Measurements from ENCODE around the gene NFIA.

NFIA gene

DNA sequence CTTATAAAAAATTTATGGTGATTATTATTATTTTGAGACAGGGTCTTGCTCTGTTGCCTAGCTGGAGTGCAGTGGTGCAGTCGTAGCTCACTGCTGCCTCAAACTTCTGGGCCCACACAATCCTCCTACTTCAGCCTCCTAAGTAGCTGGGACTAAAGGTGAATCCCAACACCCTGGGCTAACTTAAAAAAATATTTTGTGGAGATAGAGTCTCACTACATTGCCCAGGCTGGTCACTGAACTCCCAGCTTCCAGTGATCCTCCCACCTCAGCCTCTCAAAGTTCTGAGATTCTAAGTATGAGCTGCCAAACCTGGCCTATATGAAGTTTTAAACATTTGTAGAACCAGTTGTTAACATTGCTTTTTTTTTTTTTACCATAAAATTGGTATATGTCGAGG is 18.2 kb downstream of the NFIA start:
- no peak for FAIRE-seq

DNA sequence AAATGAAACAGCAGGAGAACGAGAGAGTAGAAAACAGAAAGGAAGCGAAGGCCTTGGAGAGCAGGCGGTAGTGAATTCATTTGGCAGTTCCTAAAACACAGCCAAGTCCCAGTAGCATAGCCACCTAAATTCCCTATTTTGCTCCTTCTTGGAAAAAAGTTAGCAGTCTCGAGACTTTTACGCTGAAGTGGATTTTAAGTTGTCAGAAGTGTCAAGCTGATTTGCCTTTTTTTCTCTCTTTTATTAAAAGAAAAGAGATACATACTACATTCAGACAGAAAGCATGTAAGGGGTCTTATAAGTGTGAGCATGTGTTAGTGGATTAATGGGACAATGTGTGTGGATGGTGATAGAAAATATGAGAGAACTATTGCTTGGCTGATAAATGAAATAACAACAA is 19.2 kb downstream of the NFIA start:
- DNase-seq (ENCODE audit: low spot score), result no peak
- no peak for FAIRE-seq

More for the DNA sequence above, 18.2 kb downstream of the NFIA start:
- no peak for DNase-seq (ENCODE audit: low spot score)

DNA sequence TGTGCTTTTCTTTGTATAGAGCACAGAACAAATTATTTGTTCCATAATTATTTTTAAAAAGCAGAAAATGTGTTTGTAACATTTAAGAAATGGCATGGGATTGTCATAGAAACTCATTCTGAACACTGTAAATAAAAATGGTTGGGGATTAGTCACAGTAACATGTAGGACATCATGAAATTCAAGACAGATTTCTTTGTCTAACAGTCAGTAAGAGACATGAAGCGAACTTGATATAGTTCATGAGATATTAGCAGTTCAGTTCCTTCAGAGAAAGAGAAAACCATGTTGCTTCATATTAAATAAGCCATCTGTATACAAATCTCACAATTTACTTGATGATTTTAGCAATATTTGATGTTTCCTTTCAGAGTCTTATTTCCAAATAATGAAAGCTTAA is 19.7 kb downstream of the NFIA start:
- no peak for DNase-seq (ENCODE audit: low spot score)
- no peak for FAIRE-seq

DNA sequence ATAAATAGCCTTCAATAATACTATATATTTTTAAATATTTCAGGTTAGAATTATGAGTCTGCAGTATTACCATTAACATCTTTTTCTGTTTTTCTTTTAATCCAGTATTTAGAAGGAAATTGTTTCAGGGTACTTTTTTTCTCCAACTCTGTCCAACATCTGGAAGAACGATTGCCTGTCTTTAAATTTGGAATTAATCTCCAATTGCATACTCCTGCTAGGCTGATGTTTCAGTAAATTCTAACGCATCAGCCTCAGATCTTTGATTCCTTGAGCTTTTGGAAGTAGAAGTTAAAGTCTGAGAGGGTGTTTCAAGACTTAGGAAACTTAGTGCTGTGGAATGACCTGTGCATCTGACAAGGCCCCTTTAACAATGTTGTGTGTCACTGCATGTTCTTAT is 20.3 kb downstream of the NFIA start:
- DNase-seq (ENCODE audit: low spot score) (no peak), FAIRE-seq (no peak)

DNA sequence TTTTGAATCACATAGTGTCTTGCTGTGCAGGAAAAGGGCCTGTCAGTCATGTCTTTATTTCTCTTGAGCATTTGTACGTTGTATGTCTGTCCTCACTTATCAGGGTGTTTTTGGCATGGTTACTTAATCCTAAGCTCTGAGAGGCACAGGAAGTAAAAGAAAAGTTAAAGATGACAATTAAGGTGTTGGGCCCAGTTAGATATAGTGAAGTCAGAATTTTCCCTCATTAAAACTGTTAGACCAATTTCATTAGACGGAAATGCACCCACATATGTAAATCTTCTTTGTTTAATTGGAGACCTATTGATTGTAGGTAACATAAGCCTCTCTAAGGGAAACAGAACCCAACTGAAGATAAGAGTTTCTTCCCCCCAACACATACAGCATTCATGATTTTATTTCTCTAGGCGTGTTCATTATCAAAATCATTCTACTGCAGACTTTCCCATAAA is 21.9 kb downstream of the NFIA start:
- FAIRE-seq, result no peak
- DNase-seq (ENCODE audit: low spot score), result no peak

DNA sequence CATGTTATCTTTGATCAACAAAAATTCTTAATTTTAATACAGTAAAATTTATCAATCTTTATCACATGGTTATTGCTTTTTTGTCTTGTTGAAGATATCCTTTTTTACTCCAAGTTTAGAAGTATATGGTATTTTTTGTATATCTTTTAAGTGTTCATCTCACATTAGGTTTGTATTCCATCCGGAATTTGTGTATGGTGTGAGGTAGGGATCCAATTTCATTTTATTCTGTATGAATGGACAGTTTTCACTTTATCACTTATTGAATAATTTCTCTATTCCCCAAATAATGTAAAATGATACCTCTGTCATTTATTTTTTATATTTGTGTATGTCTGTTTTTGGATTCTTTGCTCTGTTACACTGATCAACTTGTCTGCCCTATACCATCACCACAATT is 25.3 kb downstream of the NFIA start:
- DNase-seq (ENCODE audit: low spot score) (no peak), FAIRE-seq (no peak)

DNA sequence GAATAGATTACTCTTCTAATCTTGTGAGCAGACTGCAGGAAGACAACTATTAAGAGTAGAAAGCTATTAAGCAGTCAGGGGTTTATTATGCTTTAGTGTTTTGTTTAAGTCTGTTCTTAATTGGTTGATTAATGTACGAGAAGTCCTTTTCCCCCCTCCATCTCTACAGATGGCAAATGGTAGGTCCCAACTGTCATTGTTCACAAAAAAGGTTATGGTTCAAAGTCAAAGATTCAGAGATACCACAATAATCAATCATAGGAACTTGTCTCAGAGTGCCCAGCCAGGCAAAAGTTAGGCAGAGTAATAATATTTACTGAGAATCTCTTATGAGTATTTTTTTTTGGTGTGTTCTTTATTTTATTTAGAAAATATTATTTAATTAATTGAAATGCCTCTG is 26.8 kb downstream of the NFIA start:
- DNase-seq (ENCODE audit: low spot score) (no peak), FAIRE-seq (no peak)

DNA sequence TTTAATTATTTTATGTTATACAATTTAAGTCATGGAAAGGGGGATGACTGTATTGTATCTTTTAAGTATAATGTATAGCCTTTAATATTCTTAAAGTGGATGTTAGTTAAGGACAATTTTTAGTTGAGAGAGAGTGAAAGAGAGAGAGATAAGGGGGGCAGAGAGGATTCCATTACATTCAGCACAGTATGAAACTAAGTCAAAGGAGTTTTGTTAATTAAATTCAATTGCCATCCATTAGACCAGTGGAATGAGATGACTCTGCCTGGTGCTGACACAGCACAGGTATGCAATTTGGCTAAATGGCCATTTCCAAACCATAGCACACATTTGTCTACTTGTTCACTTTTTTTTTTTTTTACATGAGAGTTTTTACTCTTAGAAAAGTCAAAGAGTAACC is 27.5 kb downstream of the NFIA start:
- no peak for DNase-seq (ENCODE audit: low spot score)

DNA sequence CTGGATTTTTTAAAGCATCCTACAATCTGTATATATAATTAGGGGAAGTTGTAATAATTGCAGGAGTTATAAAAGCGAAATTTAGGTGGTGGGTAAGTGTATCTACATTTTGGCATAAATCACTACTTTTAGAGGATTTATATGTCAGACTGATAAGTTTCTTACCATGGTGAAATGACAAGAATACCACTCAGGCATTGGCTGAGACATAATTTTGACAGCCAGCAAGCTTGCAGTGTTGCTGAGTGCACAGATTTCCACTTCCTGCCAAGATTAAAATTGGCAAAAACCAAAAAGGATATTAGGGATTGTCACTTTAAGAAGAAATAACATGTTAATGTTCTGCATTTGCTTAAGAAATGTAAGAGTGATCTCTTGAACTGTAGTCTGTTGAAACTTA is 28.2 kb downstream of the NFIA start:
- DNase-seq (ENCODE audit: low spot score) (no peak), FAIRE-seq (no peak)

More for the DNA sequence above, 27.5 kb downstream of the NFIA start:
- no peak for FAIRE-seq

DNA sequence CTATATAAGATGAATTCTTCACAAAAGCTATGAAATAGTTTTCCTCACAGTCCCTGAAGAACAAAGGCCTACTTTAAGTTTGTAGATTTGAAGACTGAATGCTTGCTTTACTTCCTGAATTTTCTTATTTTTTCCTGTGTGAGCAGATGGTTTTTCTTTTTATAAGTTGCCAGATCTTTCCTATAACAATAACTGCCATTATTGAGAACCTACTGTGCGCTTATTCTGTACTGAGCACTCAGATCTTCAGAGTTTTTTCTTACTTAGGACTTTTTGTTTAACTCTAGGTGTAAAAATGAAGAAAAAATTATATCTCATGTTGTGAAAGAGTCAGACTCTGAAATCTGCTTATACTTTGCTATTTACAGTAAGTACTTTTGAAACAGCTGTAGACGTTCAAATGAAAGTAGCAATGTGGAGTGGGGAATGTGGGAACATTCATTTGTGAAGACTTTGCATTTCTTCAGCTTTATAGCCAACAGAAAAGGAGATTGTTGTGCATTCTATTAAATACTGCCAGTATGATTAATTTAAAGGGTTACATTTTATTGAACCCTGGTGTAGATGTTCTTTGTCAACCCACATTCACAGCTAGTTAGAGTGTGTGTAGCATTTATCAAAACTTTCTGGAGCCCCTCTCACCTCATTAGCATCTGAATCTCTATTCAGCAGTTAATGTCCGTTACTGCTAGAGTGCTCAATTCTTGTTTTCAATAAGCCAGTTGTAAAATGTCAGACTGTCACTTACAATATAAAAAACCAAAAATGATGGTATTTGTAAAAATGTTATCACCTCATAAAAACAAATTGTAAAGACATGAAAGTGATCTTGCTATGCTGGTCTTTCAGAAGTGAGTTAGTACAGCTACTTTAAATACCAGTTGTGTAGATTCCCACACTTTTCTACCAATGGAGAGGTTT is 29.0 kb downstream of the NFIA start:
- FAIRE-seq (no peak), DNase-seq (ENCODE audit: low spot score) (no peak)

DNA sequence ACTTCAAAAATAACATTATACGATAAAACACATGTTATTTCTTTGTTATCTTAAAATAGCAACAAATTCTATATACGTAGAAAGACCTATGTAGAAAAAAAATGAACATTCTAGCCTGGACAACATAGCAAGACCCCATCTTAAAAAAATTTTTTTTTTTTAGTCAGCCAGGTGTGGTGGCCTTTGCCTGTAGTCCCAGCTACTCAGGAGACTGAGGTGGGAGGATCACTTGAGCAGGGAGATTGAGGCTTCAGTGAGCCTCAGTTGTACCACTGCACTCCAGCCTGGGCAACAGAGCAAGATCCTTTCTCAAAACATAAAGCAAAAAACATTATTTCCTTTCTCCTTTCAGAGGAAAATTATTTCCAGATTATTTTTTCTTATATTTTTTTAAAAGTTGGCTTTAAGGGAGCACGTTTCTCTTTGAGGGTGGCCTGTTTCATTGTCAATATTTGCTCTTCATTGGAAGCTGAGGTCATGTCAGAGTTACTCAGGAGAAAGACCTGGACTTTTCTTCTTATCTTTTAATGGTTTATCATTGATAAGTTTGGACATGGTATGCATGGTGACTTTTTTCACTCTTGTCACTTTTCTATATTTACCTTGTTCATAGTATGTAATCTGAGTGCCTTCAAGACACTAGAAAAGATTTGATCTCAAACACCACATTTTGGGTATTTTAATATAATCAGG is 32.0 kb downstream of the NFIA start:
- FAIRE-seq (no peak), DNase-seq (ENCODE audit: low spot score) (no peak)

DNA sequence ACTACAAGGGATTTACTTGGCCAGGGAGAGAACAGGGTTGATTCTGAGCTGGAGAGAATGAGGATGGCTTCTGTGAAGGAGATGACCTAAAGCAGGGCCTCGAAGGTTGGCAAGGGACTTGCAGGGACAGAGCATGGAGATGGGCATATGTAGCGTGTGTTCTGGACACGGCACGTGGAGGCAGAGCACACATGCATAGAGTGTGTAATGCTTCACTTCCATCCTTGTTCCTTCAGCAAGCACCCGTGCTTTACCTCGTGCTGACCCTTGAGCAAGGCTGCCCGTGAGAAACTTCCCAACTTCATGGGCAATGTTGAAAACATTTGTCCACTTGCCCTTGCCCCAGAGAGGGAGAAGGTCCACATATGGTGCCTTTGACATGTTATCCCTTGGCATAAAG is 33.1 kb downstream of the NFIA start:
- DNase-seq (ENCODE audit: low spot score), result no peak
- no peak for FAIRE-seq

DNA sequence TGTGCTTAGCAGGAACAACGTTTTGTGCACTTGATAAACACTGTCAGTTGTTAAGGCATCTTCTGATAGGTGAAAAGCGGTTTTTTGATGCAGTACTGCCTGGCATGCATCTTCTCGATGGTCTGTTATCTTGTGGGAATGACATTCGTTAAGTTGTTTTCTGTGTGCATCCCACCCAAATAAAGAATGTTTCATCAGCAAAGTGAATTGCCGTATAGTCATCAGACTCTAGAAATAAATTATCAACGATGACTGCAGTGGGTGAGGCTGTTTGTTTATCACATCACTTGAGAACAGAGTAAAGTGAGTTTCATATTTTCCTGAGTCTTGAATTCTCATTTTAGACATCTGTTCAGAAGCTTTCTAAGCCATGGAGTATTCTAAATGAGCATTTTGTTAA is 34.1 kb downstream of the NFIA start:
- FAIRE-seq, result no peak
- no peak for DNase-seq (ENCODE audit: low spot score)

DNA sequence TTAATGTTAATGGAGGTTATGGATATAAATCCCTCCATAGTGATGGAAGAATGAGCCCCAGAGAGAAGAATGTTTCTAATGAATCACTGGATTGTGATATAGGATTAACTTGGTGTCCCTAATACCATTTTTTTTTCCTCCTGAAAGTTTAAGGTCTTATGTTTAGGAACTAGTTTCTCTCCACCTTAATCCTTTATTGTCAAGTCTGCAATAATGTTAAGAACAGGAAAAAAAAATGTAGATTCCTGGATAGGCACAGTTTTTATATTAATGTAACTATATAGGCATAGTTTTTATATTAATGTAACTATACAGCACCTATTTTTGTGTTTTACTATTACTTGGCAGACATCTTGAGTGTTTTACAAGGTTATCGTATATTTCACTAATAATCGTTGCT is 34.9 kb downstream of the NFIA start:
- DNase-seq (ENCODE audit: low spot score) (no peak), FAIRE-seq (no peak)

DNA sequence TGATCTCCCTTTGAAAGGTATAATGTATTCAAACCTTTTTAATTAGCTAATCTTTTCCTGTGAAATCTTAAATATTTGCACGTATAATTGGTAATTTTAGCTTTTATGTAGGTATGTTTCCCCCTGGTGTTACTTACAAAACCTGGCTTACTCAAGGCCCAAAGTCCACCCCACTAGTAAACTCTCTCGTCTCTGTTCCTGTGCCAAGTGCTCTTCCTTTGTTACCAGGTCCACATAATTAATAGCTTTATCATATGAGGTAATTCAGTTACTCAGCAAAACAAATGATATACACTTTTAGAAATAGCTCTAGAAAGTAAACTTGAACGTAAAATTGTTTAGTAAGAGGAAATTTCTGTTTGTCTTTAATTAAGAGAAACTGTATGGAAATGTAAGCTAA is 36.7 kb downstream of the NFIA start:
- FAIRE-seq, result no peak
- DNase-seq (ENCODE audit: low spot score), result no peak

DNA sequence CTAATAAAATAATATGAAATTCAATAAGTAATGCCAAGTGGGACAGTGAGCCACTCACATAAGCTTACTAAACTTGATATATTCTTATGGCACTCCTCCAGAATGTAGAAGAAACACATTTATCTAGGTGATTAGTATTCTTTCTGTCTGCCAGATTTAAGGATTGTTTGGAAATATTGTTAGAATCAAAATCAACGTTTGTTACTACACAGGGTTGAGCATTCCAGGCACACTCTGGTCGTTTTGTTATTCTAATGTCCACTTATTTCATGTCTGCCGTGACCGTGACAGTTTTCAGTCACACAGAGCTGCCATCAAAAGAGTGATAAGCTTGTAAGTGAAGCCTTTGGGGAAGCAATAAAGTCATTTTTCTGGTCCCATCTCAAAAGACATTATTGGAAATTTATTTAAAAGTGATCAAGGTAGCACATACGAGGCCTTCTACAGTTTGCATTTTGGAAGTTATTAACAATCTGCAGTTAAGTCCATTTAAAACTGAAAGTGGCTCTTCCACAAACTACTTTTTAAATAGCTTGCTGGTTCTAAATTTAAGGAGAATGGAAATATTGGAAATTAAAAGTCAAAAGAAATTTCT is 38.0 kb downstream of the NFIA start:
- no peak for DNase-seq (ENCODE audit: low spot score)
- FAIRE-seq, result no peak

DNA sequence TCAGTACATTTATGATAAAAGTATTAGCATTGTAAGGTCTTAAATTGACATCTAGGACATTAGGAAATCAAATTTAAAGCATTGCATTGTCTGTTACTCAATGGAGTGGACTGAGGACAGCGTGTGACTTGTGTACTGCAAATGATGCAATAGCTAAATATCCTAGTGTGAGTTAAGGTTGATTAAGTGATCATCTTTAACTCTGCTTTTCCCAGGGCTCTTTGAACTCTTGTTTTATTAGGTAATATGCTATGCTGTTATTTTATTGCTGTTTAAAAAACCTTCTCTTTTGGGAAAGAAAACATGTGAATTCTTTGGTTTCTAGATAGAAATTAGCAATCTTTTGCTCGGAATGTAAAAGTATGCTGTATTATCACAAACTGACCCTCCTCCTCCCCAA is 38.6 kb downstream of the NFIA start:
- FAIRE-seq (no peak), DNase-seq (ENCODE audit: low spot score) (no peak)

DNA sequence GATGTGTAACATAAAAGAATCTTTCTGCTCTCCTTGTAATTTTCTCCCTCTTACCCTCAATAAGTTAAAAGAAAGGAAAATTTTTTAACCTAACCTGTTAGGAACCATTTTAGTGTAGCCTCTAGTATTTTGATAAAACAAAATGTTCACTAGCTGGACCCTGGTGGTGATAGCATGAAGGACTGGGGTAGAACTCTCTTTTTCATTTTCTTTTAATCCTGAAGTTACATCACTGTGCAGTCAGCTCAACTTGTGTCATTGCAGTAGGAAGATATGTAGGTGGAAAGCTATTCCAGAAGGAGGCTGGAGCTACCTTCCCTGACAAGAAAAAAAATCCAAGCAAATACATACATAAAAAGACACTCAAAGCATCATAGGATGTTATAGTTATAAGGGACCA is 39.3 kb downstream of the NFIA start:
- DNase-seq (ENCODE audit: low spot score) (no peak), FAIRE-seq (no peak)

DNA sequence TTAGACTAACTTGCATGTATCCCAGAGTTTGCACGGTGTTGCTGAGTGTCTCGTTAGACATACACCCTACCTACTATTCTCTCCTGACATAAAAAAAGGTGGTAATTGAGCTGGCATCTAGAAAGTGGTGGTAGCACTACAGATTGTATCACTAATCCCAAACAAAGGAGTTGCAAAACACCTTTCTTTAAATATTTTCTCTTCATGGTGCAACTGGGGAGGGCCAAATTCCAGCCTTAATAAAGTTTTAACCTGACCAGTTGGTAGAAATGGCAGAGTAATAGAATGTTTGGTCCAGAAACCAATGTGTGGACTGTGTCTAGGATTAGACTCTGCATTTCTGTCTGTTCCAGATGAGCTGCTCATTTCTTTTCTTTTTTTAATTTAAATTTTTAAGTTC is 40.0 kb downstream of the NFIA start:
- DNase-seq (ENCODE audit: low spot score) (no peak), FAIRE-seq (no peak)

DNA sequence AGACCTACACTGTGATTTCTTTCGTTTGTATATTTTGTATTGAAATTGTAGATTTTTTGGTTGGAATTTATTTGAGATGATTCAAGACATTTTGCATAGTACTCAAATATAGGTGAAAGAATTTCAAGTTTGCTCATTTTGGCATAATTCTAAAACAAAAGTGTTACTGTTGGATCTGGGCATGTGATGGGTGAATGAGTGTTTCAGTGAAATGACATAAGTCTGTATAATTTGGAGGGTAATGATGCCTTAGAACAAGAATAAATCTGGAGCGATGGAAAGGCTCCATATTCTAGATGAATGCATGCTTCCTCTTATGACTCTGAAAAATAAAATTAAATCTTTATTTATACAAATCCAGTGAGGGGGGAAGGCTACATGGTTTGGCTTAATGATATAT is 41.0 kb downstream of the NFIA start:
- no peak for FAIRE-seq
- no peak for DNase-seq (ENCODE audit: low spot score)

DNA sequence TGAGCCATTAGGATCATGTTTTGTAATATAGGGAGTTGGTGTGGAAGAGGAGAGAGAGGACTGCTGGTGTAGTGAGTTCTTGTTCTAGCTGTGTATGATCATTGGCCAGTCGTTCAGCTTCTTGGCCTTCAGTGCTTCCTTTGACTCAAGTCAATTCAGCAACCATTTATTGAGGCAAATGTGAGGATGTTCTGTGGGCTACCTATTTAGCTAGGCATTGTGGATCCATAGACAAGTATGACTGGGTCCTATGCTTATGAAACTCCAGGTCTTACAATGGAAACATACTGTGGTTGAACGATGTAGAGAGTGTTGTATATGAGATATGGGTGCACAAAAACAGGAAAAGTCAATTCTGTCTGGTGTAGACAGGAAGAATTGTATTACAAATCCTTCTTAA is 41.7 kb downstream of the NFIA start:
- FAIRE-seq (no peak), DNase-seq (ENCODE audit: low spot score) (no peak)

DNA sequence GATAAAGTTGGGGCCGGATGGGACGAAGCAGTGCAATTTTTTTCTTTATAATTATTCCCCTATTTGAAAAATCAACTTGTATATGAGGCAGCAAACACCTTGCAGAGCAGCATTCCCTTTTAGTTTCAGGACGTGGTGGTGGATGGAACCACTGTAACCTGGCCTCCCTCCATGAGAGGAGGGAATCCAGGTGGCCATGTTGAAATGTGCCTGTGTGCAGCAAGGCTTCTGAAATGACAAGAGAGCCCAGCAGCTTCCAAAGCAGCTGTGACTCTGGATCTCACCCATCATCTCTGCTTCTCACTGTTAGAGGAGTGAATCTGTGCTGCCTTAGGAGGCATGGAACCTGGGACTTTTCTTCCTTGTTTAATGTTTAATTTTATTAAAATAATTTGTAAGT is 42.3 kb downstream of the NFIA start:
- FAIRE-seq (no peak), DNase-seq (ENCODE audit: low spot score) (no peak)

DNA sequence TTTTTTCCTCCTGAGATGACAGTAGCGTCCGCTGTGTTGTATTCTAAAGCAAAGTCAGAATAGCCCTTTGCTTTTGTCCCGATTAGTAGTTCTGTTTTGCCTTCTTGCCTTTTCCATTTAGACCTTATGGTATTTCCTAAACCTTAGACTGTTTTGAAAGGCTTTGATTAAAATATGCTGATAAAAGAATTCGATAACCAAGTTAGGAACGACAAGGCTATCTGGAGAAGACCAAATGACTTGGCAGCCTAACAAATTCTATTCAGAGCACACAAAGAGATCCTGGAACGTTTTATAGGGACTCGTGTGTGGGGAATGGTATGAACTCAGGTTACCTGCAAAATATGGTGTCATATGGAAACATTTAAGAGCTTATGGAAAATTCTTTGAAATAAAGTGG is 42.9 kb downstream of the NFIA start:
- no peak for FAIRE-seq
- DNase-seq (ENCODE audit: low spot score), result no peak
